ENCODE data around the gene NDST3. TPM values are rescaled to one million over a fixed set of nuclear protein-coding genes. Genes with fewer than 3 reads are reported as not detected.

Gene NDST3
- not detected in 2 replicates for total RNA-seq

DNA sequence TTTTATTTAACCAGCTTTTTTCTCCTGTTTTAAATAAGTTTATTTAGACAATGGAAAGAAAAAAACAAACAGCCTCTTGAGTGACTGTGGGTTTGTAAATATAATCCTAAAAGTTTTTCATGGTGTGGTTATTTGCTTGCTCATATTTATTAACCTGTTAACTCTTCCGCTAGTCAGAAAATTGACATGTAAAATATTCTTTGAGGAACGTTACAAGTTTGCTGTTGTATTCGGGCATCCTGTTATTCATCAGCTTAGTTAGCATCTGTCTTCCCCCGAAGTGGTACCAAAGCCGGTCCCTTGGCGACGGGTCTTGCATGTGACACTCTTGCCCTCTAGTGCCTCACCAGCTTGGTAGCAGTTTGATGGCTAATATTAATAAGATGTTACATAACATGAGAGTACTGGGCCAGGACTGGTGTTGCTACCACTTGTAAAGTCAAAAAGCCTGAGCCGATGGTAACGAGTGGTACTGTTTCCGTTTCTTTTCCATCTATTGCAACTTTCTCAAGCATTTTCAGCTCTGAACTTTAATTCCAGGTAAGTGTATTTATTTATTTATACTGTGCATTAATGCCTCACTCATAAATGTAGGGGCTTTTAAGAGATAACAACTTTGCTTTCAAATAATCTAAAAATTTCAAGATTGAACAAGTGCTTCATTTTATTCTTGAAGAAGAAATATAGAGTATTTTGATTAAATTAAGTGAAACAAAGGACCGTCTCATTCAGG is at the start of gene NDST3:
Gene NDST3, plus strand, starts transcription at position 434 of the 733 bp plus-strand sequence. CDS start 19,425 bp downstream, outside the sequence.

